ENCODE measurements around the gene RBM23.

The RBM23 gene

DNA sequence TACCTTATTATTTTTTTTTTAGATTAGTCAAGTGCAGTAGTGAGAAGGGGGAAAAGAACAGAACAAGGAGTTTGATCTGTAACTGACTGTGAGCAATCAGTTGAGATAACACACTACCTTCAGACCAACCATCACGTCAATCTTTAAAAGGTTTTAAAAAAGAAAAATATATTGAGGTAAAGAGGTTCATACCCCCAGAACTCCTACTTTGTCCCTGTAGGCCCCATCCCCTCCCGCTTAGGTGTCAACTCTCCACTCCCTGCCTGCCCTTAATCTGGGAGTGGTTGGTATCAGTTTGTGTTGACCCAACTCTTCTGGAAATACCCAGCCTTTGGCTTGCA, 66.4 kb downstream of the RBM23 start:
- TF ChIP-seq, protein P1, sequence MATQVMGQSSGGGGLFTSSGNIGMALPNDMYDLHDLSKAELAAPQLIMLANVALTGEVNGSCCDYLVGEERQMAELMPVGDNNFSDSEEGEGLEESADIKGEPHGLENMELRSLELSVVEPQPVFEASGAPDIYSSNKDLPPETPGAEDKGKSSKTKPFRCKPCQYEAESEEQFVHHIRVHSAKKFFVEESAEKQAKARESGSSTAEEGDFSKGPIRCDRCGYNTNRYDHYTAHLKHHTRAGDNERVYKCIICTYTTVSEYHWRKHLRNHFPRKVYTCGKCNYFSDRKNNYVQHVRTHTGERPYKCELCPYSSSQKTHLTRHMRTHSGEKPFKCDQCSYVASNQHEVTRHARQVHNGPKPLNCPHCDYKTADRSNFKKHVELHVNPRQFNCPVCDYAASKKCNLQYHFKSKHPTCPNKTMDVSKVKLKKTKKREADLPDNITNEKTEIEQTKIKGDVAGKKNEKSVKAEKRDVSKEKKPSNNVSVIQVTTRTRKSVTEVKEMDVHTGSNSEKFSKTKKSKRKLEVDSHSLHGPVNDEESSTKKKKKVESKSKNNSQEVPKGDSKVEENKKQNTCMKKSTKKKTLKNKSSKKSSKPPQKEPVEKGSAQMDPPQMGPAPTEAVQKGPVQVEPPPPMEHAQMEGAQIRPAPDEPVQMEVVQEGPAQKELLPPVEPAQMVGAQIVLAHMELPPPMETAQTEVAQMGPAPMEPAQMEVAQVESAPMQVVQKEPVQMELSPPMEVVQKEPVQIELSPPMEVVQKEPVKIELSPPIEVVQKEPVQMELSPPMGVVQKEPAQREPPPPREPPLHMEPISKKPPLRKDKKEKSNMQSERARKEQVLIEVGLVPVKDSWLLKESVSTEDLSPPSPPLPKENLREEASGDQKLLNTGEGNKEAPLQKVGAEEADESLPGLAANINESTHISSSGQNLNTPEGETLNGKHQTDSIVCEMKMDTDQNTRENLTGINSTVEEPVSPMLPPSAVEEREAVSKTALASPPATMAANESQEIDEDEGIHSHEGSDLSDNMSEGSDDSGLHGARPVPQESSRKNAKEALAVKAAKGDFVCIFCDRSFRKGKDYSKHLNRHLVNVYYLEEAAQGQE (IDR thresholded peaks at IDR 0.05; ENCODE audit: low read depth), result no peak
- no peak for TF ChIP-seq TEAD4 (IDR thresholded peaks at IDR 0.05)
- no peak for TF ChIP-seq CEBPB (IDR thresholded peaks at IDR 0.05)
- no peak for TF ChIP-seq EP300 (IDR thresholded peaks at IDR 0.05; ENCODE audit: borderline replicate concordance)

DNA sequence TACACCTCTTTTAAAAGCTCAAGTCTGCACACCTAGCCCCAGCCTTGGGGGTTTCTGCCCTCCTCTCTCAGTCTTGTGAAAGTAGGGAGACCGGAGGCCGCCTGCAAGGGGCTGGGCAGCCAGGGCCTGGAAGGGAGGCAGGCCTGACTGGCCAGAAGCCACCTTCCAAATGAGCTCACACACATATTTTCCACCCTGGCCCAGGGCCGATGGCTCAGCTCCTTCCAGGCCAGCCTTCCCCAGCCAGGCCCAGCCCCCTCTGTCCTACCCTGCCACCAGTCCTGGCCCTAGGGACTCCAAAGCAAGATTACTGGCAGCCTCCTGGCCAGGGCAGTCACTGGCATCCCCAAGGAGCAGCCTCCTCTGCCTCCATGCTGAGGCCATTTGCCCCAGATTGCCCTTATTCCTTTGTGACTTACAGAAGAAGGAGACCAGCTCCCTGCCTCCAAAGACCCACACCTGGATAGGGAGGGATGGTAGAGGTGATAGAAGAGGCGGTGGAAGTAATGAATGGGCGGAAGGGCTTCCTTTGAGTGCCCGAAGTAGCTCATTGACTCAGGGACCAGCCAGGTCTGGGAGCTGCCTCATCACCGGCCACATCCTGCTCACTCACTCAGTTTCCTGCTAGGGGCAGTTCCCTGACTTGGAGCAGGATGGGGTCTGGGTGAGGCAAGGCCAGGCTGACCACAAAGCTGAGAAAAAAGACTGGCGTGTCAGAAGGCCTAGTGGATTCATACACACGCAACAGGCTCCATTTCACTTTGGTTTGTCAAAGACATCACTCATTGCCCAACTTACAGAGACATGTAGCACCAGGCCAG, 67.8 kb downstream of the RBM23 start:
- TF ChIP-seq EGR1 (IDR thresholded peaks at IDR 0.05), result no peak
- TF ChIP-seq, protein P2, sequence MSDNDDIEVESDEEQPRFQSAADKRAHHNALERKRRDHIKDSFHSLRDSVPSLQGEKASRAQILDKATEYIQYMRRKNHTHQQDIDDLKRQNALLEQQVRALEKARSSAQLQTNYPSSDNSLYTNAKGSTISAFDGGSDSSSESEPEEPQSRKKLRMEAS (IDR thresholded peaks at IDR 0.05), result no peak
- TF ChIP-seq TEAD4 (IDR thresholded peaks at IDR 0.05), result no peak
- TF ChIP-seq NFIC (IDR thresholded peaks at IDR 0.05), result no peak
- no peak for TF ChIP-seq RAD21 (IDR thresholded peaks at IDR 0.05; ENCODE audit: low read depth)
- TF ChIP-seq YY1 (IDR thresholded peaks at IDR 0.05; ENCODE audit: low read depth), result no peak
- no peak for TF ChIP-seq EP300 (IDR thresholded peaks at IDR 0.05; ENCODE audit: borderline replicate concordance)
- no peak for TF ChIP-seq TCF12 (IDR thresholded peaks at IDR 0.05; ENCODE audit: low read depth)
- TF ChIP-seq, protein P3, sequence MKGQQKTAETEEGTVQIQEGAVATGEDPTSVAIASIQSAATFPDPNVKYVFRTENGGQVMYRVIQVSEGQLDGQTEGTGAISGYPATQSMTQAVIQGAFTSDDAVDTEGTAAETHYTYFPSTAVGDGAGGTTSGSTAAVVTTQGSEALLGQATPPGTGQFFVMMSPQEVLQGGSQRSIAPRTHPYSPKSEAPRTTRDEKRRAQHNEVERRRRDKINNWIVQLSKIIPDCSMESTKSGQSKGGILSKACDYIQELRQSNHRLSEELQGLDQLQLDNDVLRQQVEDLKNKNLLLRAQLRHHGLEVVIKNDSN (IDR thresholded peaks at IDR 0.05), result no peak
- no peak for TF ChIP-seq ZBTB7A (IDR thresholded peaks at IDR 0.05; ENCODE audit: low read depth)
- no peak for TF ChIP-seq TAF1 (IDR thresholded peaks at IDR 0.05; ENCODE audit: low read depth)
- TF ChIP-seq, protein P1 (IDR thresholded peaks at IDR 0.05; ENCODE audit: low read depth), result no peak
- TF ChIP-seq FOXM1 (IDR thresholded peaks at IDR 0.05; ENCODE audit: borderline replicate concordance, low read depth), result no peak
- no peak for TF ChIP-seq CEBPB (IDR thresholded peaks at IDR 0.05)
- no peak for TF ChIP-seq CREB1 (IDR thresholded peaks at IDR 0.05; ENCODE audit: low read depth)

DNA sequence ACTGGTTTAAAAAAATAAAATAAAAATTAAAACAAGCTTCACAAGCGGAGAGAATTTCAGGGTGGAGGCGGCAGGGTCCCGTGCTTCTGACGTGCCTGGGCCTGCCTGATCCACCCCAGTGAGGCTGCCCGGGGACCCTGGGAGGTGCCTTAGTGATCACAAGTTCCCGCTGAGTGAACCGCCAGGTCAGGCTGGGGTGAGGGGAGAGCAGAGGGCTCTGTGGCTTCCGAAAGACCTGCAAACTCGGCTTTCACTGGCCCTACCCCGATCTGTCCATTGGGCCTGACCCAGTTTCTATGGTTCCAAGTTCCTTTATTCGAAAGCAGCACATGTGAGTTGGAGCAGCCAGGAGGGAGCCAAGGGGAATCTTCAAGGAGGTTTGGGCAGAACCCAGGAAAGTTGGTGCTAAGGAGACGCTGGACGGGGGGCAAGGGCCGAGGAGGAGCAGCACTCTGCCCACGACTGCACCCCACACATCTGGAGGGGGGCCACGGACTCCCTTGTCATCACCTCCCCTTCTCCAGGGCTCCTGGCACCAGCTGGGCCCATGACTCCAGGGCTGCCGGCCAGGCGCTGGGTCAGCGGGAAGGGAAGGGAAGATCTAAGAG, 69.6 kb downstream of the RBM23 start:
- no peak for TF ChIP-seq TAF1 (IDR thresholded peaks at IDR 0.05; ENCODE audit: low read depth)
- TF ChIP-seq, protein P2 (IDR thresholded peaks at IDR 0.05), result no peak
- TF ChIP-seq CEBPB (IDR thresholded peaks at IDR 0.05), result no peak
- no peak for TF ChIP-seq RAD21 (IDR thresholded peaks at IDR 0.05; ENCODE audit: low read depth)
- TF ChIP-seq, protein P3 (IDR thresholded peaks at IDR 0.05), result no peak
- no peak for TF ChIP-seq NFIC (IDR thresholded peaks at IDR 0.05)
- no peak for TF ChIP-seq TEAD4 (IDR thresholded peaks at IDR 0.05)
- no peak for TF ChIP-seq YY1 (IDR thresholded peaks at IDR 0.05; ENCODE audit: low read depth)
- TF ChIP-seq, protein P1 (IDR thresholded peaks at IDR 0.05; ENCODE audit: low read depth), result no peak
- TF ChIP-seq ZBTB7A (IDR thresholded peaks at IDR 0.05; ENCODE audit: low read depth), result no peak
- no peak for TF ChIP-seq TCF12 (IDR thresholded peaks at IDR 0.05; ENCODE audit: low read depth)
- no peak for TF ChIP-seq CREB1 (IDR thresholded peaks at IDR 0.05; ENCODE audit: low read depth)
- TF ChIP-seq FOXM1 (IDR thresholded peaks at IDR 0.05; ENCODE audit: borderline replicate concordance, low read depth), result no peak
- TF ChIP-seq EGR1 (IDR thresholded peaks at IDR 0.05), result no peak
- TF ChIP-seq EP300 (IDR thresholded peaks at IDR 0.05; ENCODE audit: borderline replicate concordance), result no peak

All from Ishikawa (cell line).